ENCODE measurements around the gene KCNE5.

DNA sequence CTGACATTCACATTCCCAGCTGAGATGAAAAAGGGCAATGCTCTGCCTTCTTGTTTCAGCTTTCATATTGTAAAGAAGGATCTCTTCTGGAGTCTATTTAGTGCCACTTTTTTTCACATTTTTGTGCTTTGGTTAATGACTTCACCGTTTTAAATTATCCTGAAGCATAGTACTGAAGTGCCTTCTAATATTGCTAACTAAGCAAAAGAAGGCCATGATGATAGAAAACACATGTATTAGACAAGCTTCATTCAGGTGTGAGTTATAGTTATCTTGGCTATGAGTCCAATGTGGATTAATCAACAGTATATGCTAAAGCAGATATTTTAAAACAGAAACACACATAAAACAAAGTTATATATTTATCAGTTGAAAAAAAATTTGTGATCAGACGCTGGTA lies 47.9 kb downstream of the KCNE5 start:
- TF ChIP-seq POLR2A (IDR thresholded peaks at IDR 0.05): no peak
- TF ChIP-seq, protein P1, sequence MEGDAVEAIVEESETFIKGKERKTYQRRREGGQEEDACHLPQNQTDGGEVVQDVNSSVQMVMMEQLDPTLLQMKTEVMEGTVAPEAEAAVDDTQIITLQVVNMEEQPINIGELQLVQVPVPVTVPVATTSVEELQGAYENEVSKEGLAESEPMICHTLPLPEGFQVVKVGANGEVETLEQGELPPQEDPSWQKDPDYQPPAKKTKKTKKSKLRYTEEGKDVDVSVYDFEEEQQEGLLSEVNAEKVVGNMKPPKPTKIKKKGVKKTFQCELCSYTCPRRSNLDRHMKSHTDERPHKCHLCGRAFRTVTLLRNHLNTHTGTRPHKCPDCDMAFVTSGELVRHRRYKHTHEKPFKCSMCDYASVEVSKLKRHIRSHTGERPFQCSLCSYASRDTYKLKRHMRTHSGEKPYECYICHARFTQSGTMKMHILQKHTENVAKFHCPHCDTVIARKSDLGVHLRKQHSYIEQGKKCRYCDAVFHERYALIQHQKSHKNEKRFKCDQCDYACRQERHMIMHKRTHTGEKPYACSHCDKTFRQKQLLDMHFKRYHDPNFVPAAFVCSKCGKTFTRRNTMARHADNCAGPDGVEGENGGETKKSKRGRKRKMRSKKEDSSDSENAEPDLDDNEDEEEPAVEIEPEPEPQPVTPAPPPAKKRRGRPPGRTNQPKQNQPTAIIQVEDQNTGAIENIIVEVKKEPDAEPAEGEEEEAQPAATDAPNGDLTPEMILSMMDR (IDR thresholded peaks at IDR 0.05): no peak

Measured in testis (tissue), 2 donors.